NCI-H2196 (cell line): Measurements from ENCODE around the gene SNX25.
"Not testable (repeated sequence)": the region's sequence is repeated elsewhere in the genome, so short reads cannot be mapped to it uniquely, and the experiment has no call there.

Experiments used
- DNase-seq: peaks from one replicate; lab custom pipeline; 2025; ENCODE audit not compliant: unreplicated experiment; lab: John Stamatoyannopoulos, UW

Gene SNX25

DNA sequence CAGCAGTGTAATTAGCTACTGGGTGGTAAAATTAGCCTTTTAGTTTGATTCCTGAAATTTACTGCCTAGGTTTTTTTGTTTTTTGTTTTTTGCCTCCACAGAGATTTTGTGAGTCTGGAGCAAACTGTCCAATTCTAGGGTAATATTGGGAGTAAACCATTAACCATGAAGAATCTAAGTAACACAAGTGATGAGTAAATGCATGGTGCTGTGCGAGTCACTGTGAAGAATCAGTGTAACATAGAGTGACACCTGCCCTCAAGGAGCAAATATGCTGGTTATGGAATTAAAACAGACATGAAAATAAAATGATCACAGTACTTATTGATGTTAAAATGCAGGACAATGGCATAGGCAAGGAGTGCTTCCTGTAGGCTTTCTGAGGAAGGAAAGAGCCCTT is 126.2 kb downstream of the SNX25 start:
- DNase-seq, result no peak

DNA sequence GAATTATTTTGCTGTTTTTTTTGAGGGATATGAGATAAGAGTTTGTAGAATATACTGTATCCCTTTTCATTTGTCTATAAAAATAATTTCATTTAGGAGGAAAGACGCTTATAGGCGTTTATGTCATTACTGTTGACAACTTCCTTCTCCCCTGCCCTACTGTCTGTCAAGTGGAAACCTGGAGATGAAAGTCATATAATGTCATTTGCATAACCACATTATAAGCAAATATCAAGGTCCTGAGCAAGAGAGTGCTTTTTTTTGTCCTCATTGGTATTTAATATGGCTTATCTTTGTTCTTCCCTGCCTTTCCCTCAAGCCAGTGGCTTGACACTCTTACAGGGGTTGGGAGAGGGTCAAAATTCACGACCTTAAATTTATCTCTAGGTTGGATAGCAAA is 130.5 kb downstream of the SNX25 start:
- no peak for DNase-seq

DNA sequence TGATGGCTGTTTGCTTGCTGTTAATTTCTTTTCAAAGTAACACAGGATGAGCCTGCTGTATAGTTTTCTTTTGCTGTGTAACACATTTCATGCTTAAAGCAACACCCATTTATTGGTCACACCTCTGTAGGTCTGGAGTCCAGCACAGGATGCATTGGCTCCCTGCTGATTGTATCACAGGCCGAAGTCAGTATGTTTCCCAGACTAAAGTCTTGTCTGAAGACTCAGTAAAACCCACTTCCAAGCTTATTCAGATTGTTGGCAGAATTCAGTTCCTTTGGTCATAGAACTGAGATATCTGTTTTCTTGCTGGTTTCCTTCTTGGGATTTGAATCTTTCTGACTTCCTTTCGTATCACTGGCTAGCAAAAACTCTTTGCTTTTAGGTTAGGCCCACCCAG is 132.0 kb downstream of the SNX25 start:
- no peak for DNase-seq

DNA sequence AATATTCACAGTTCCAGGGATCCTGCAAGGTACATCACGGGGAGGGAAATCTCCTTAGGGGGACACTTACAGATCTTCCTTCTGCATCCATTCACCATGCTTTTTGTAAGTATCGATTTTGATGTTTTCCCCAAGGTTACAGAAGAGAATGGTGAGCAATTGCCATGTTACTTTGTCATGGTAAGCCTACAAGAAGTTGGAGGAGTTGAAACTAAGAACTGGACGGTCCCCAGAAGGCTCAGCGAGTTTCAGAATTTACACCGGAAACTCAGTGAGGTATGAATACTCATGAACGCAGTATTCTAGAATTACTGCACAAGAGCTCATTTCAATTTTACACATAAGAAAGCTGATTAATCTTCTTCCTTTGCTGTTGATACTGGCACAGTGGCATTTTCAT is 132.4 kb downstream of the SNX25 start:
- DNase-seq, result no peak

DNA sequence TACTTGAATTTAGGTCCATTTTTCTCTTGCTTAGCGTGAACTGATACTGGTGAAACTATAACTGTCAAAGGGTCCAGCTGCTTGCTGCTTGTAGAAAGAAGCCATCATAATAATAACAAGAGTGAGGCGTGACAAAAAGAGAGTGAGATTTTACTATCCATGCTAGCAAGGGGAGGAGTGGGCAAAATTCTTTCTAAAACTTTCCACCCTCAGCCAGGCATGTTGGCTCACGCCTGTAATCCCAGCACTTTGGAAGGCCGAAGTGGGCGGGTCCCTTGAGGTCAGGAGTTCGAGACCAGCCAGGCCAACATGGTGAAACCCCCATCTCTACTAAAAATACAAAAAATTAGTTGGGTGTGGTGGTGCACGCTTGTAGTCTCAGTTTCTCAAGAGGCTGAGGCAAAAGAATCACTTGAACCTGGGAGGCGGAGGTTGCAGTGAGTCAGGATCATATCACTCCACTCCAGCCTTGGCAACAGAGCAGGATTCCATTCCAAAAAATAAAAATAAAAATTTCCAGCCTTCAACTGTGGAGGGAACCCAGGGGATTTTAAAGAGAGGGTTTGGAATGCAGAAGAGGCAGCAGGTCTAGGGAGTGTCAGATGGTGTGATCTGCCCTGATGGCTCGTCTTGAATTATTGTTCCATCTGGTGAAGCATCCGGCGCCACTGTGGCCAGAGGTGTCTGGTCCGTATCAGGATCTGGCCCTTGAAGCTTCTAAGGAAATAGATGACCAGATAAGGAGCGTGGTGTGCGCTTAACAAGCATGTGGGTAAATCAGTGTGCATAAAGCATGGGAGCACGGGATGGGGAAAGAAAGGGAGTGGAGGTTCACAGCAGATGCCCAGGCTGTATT is 134.6 kb downstream of the SNX25 start:
- no peak for DNase-seq

DNA sequence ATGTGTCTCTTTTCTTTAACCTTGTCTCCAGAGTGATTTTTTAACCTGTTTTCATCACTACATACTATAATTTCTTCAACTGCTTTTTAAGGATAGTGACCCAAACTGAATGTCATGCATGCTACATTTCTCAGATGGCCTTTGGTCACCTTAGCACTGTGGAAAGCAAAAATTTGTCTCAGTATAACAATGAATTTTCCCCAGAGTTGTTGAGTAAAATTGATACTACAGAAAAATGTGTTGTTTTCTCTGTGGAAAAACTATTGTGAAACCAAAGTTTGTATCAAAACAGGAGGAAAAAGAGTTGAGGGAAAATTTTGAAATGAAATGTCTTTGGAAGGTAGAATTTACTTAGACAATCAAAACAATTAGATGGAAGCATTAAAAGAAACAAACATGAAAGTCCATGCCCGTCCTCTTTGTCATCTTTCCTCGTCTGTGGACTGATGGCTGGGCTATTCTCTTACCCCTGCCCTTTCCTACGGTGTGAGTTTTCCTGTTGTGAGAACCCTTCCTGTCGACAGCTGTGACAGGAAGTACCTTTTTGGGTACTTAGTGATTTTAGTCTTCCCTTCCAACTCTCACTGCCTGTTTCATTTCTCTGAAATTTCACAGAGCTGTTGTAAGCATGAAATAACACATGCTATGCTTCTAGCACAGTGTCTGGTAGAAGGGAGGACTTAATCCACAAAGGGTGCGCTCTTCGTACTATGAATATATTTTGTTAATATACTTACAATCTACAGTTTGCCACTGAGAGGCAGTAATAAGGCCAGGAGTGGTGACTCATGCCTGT is 135.5 kb downstream of the SNX25 start:
- no peak for DNase-seq

- no peak for DNase-seq
Observed at GRCh38 chr4:185346975-185347601, 137.7 kb downstream of the SNX25 start.

DNA sequence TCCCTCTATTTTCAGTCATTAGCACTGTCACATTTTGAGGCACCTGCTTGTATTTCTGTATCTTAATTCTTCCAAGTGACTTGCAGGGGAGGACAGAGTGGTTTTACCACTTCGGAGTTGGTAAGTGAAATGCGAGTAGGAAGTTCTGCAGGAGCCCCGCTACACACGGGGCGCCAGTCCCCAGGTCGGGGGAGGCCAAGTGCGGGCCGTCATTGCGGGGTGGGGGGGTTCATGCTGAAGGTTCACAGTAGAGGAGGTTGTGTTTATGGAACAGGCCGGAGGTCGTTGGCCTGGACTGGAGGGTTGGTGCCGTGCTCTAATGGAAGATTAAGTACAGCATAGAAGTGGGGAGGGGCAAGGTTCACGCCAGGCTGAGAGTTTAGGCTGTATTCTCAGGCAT is 142.3 kb downstream of the SNX25 start:
- no peak for DNase-seq

DNA sequence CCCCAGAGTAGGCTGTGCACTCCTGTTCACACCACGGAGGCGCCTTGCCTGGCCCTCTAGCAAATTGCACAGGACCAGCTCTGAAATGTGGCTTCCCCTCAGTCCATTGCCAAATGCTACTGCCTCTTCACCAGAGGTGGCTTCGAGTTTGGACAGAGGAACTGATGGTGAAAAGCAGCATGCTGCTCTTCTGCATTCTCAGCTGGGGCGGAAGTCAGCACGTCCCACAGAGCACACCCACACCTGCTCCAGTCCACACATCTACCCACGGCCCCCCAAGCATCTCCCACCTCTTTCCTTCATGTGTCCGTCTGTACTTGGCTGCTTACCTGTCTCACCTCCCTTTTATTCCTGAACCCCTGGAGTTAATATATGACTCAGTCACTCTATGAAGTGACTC is 142.8 kb downstream of the SNX25 start:
- DNase-seq, result no peak

DNA sequence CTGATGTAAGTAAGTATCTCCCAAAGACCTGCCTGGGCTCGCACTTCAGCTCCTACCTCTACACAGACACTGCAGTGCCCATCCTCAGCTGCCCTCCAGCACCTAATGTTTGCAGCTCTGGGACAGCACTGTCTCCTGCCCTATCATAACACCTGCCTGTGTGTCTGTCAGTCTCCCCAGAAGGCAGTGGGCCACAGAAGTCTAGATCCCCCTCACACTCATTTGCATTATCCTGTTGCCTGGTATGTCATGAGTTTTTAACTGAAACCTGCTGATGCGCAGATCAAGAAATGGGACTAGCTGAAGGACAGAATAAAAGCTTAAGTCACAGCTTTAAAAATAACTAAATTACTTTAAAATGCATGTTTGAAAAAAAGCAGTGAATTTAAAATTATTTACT is 143.3 kb downstream of the SNX25 start:
- DNase-seq, result no peak

DNA sequence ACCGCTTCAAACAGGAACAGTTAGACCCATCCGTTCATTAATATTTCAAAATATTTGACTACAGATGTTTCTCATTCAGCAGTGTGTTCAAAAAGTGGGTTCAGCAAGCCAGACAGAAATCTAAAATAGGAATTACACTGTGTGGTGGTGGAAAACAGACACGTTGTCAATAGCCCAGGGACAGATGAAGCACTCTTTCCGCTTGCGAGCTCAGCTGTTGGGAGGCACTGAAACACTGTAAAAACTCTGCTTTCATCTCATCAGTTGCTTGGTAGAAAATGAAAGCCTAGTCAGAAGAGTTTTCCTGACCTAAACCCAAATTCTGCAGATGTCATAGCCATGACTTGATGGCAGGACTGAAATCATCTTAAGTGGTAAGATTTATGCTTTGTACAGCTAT is 147.8 kb downstream of the SNX25 start:
- no peak for DNase-seq

DNA sequence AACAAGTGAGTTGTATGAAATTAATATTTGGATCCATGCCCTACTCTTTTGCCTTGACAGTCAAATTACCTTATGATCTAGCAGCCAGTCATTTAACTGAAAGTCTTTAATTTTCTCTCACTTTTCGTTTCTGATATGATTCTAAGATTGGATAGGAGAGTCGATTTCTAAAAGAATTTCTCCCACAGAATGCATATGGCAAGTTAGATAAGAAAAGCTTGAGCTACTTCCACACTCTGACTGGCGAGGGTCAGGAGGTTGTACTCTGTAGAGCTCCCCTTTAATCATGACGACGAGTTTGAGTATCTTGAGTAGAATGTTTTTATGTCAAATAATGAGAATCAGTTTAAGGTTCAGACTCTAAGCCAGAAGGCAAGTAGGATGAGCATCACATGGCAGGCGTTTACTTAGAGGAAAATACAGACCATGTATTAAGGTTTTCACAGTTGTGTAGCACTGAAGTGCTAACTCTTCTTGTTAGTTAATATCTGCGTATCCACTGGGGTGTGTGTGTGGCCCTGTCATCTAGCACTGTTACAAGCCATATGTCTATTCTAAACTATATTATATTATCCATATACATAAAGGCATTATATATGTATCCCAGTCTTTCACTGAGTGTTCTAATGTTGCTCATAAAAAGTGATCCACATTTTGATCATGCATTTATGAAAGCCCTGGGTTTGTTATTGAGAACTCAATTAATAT is 148.5 kb downstream of the SNX25 start:
- no peak for DNase-seq

DNA sequence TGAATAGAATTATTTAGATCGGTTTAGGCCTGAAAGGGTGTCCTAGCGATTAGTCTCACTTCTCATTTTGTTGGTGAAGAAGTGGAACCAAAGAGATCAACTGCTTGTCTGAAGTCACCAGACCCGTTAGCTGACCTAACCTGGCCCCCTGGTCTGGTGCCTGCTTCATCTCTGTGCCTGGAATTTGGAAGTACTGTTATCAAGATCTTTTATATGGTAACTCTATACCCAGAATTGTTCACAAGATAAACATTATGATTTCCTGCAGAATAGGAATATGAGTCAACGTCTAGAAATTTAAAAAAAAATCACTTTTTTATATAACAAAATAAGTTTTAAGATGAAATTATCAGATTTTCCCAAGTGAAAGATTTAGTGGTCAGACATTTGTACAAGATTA is 149.1 kb downstream of the SNX25 start:
- DNase-seq, result no peak

DNA sequence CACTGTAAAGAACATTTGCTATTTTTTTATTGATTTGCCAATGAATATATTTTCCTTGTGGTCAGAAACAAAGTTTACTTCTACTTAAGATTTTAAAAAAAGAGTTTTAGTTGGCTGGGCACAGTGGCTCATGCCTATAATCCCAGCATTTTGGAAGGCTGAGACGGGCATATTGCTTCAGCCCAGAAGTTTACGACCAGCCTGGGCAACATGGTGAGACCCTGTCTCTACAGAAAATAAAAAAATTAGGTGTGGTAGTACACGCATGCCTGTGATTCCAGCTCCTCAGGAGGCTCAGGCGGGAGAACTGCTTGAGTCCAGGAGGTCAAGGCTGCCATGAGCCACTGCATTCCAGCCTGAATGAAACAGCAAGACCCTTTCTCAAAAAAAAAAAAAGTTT is 149.6 kb downstream of the SNX25 start:
- DNase-seq, result no peak

GRCh38 chr4:185359767-185360446 is 150.5 kb downstream of the SNX25 start:
- DNase-seq, result no peak

GRCh38 chr4:185361872-185362271 is 152.5 kb downstream of the SNX25 start:
- DNase-seq, result no peak

GRCh38 chr4:185362570-185362969 is 153.2 kb downstream of the SNX25 start:
- DNase-seq, result not testable (repeated sequence)

- DNase-seq, result no peak
Observed at GRCh38 chr4:185363251-185363650, 153.9 kb downstream of the SNX25 start.

GRCh38 chr4:185364886-185365285 is 155.5 kb downstream of the SNX25 start:
- DNase-seq, result no peak

GRCh38 chr4:185369731-185370130 is 160.3 kb downstream of the SNX25 start:
- DNase-seq, result no peak
